Stomach (tissue), 9 donors: ENCODE measurements around the gene DDI2. TPM values are rescaled to one million over a fixed set of nuclear protein-coding genes. Genes with fewer than 3 reads are reported as not detected.

Experiments used
- DNase-seq, 2 donors: peaks; one replicate each; pipeline versions ENCODE4 v3.0.0 to v3.0.0-alpha.2; 2013 to 2019
- H3K27ac ChIP-seq, 5 donors: fragments of 200-600 bp in 4 of 5; sonication (generic) in 4 of 5; one replicate each; pipeline ENCODE4 v1.5.1; 2013 to 2019; ENCODE audit warnings: mild to moderate bottlenecking in 1 of 5, moderate library complexity in 1 of 5
- H3K27me3 ChIP-seq, 3 donors: fragments of 200-600 bp; sonication (generic); one replicate each; pipeline ENCODE4 v1.5.1; 2017 to 2019; ENCODE audit warnings: mixed run types in 1 of 3
- H3K36me3 ChIP-seq, 4 donors: fragments of 200-600 bp; sonication (generic); 1 replicate in 3 of 4; 2 replicates in 1 of 4; pipeline ENCODE4 v1.5.1; 2016 to 2019
- H3K4me1 ChIP-seq, 4 donors: fragments of 200-600 bp; sonication (generic); one replicate each; pipeline ENCODE4 v1.5.1; 2016 to 2019
- H3K4me3 ChIP-seq, 4 donors: fragments of 200-600 bp; sonication (generic) in 3 of 4; one replicate each; pipeline ENCODE4 v1.5.1; 2016 to 2019; ENCODE audit warnings: mild to moderate bottlenecking in 1 of 4
- H3K9me3 ChIP-seq, 4 donors: fragments of 200-600 bp; sonication (generic); one replicate each; pipeline ENCODE4 v1.5.1; 2016 to 2019
- EP300 ChIP-seq: sonication (generic); formaldehyde crosslinking; IDR thresholded peaks from one replicate; pipeline ENCODE4 v1.6.1; 2017; ENCODE audit warnings: antibody characterized with exemption
- POLR2A ChIP-seq, 4 donors: fragments of 450-650 bp; IDR thresholded peaks; one replicate each; pipeline ENCODE4 v1.6.1; 2016; ENCODE audit warnings: antibody characterized with exemption in 4 of 4, control low read depth in 2 of 4, mild to moderate bottlenecking in 1 of 4, moderate library complexity in 1 of 4
- POLR2AphosphoS5 ChIP-seq, 3 donors: sonication (generic); formaldehyde crosslinking; IDR thresholded peaks; one replicate each; pipeline ENCODE4 v1.6.1; 2016; ENCODE audit warnings: antibody characterized with exemption in 3 of 3
- WGBS, 5 donors: extraction: QIAGEN DNeasy Blood & Tissue Kit in 3 of 5; methylation state at CpG; one replicate each; pipeline versions ENCODE4 v1.1.5 to v1.1.7; 2013 to 2018; 5-methylcytosine and 5-hydroxymethylcytosine counted together
- intact Hi-C: fragments of 100-400 bp; cut with DNase I; formaldehyde crosslinking; loops from one replicate; pipeline ENCODE4 v1.15.1; 2023; ENCODE audit warnings: low total_unique reads
- polyA plus RNA-seq, 3 donors: library from polyadenylated mRNA; stranded (reverse); fragments of 200-250 nt; gene quantifications; one replicate each; pipeline ENCODE4 v1.2.3, GENCODE V29; 2013
- total RNA-seq, 5 donors: library from RNA; depleted of rRNA; stranded (reverse); fragments of >200 nt; gene quantifications; one replicate each; pipeline versions ENCODE4 v1.1.0 to v1.2.3, GENCODE V29; 2014 to 2016
- TF ChIP-seq, protein P1 (sequence below), 7 experiments: fragments of 450-650 bp in 4 of 7; fragments of 200-600 bp in 3 of 7; sonication (generic) in 3 of 7; IDR thresholded peaks; one replicate each; pipeline ENCODE4 v1.5.1; 2016 to 2019; ENCODE audit warnings: antibody characterized with exemption in 7 of 7, control low read depth in 2 of 7, mild to moderate bottlenecking in 1 of 7
- donor health status: healthy with polysubstance abuse.
- donor health status: Bipolar disorder and iron deficiency.
- donor health status: healthy.

Gene DDI2
- total and polyA plus RNA-seq, 8 donors: 3.1 to 261 (median 16.6) TPM

GRCh38 chr1:15577691-15578090 is 39.6 kb upstream of the DDI2 start:
- no peaks in the 10 kb centered on the region for H3K9me3 ChIP-seq
- DNase-seq: no peak
- TF ChIP-seq EP300 (no peak), POLR2A (IDR thresholded peaks at IDR 0.05) (no peak), POLR2AphosphoS5 (IDR thresholded peaks at IDR 0.05) (no peak)
- TF ChIP-seq, protein P1, sequence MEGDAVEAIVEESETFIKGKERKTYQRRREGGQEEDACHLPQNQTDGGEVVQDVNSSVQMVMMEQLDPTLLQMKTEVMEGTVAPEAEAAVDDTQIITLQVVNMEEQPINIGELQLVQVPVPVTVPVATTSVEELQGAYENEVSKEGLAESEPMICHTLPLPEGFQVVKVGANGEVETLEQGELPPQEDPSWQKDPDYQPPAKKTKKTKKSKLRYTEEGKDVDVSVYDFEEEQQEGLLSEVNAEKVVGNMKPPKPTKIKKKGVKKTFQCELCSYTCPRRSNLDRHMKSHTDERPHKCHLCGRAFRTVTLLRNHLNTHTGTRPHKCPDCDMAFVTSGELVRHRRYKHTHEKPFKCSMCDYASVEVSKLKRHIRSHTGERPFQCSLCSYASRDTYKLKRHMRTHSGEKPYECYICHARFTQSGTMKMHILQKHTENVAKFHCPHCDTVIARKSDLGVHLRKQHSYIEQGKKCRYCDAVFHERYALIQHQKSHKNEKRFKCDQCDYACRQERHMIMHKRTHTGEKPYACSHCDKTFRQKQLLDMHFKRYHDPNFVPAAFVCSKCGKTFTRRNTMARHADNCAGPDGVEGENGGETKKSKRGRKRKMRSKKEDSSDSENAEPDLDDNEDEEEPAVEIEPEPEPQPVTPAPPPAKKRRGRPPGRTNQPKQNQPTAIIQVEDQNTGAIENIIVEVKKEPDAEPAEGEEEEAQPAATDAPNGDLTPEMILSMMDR (IDR thresholded peaks at IDR 0.05): no peak
- peaks cover 0 to 16% (median 11%) of the 10 kb centered on the region in 4 donors for H3K36me3 ChIP-seq
- 60 to 94% (median 86%) methylated on average over 3 to 4 of the region's 4 CpGs for WGBS, 5 donors
- H3K4me1 ChIP-seq: peaks cover 0 to 12% (median 6%) of the 10 kb centered on the region in 4 donors
- no peaks in the 10 kb centered on the region for H3K27me3 ChIP-seq
- intact Hi-C loops: no loop called here
- no peak overlapping the region for H3K4me3 ChIP-seq
- no peak overlapping the region for H3K27ac ChIP-seq

GRCh38 chr1:15578921-15579682 is 38.2 kb upstream of the DDI2 start:
- Histone ChIP-seq H3K9me3 (no peaks in the 10 kb centered on the region), H3K4me1 (peaks cover 0 to 14% (median 8%) of the 10 kb centered on the region in 4 donors), H3K27me3 (peaks cover 0 to 3% (median 0%) of the 10 kb centered on the region in 3 donors), H3K36me3 (peaks cover 0 to 9% (median 8%) of the 10 kb centered on the region in 4 donors), H3K4me3 (no peak overlapping the region), H3K27ac (no peak overlapping the region)
- TF ChIP-seq, protein P1 (IDR thresholded peaks at IDR 0.05): no peak
- TF ChIP-seq POLR2AphosphoS5 (IDR thresholded peaks at IDR 0.05): no peak
- no peak for TF ChIP-seq EP300
- TF ChIP-seq POLR2A (IDR thresholded peaks at IDR 0.05): no peak
- intact Hi-C loops: no loop called here
- peak in 1 of 2 donors; percentile 41 for DNase-seq
- WGBS, 5 donors: 39 to 79% (median 77%) methylated on average over 5 to 16 of the region's 16 CpGs

- H3K27me3 ChIP-seq: peaks cover 0 to 9% (median 0%) of the 10 kb centered on the region in 3 donors
- peaks cover 5 to 19% (median 14%) of the 10 kb centered on the region in 4 donors for H3K4me1 ChIP-seq
- intact Hi-C loops: no loop called here
- H3K36me3 ChIP-seq: peaks cover 0 to 8% (median 5%) of the 10 kb centered on the region in 4 donors
- H3K4me3 ChIP-seq: no peak overlapping the region
- no peaks in the 10 kb centered on the region for H3K9me3 ChIP-seq
- TF ChIP-seq POLR2A (IDR thresholded peaks at IDR 0.05) (no peak), EP300 (no peak), POLR2AphosphoS5 (IDR thresholded peaks at IDR 0.05) (no peak)
- TF ChIP-seq, protein P1 (IDR thresholded peaks at IDR 0.05): no peak
- no peak for DNase-seq
- H3K27ac ChIP-seq: no peak overlapping the region
Measured at GRCh38 chr1:15579683-15580047, 37.6 kb upstream of the DDI2 start.

DNA sequence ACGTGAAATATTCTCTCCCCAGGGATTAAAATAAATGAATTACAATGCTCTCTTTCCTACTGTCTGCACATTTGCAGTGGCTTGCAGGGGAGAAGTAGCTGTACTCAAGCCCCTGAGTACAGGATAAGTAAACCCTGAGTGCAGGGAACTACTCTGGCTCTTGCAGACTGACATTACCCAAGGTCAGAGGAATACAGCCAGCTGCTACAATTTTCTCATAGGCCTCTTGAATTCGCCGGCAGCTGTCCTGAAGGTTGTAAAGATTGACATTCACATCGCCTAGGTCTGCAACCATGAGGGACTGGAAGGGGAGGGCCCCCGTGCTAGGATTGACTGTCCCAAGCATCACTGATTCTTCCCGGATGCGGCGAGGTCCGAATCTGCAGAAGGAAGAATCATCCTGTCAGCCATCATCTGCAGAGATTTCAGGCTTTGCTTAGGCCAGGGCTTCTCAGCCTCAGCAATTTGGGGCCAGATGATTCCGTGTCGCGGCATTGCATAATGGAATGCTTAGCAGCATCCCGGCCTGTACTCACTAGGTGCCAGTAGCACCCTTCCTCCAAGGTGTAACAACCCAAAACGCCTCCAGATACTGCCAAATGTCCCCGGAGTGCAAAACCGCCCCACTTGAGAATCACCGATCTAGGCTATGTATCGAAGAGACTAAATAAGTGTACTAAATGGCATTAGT is 34.1 kb upstream of the DDI2 start:
- 92 to 95% (median 93%) methylated on average over 18 of the region's 18 CpGs for WGBS, 5 donors
- no peak overlapping the region for H3K4me3 ChIP-seq
- H3K9me3 ChIP-seq: no peaks in the 10 kb centered on the region
- no peak for DNase-seq
- H3K27ac ChIP-seq: no peak overlapping the region
- TF ChIP-seq EP300: no peak
- no peak for TF ChIP-seq POLR2AphosphoS5 (IDR thresholded peaks at IDR 0.05)
- no peak for TF ChIP-seq POLR2A (IDR thresholded peaks at IDR 0.05)
- TF ChIP-seq, protein P1 (IDR thresholded peaks at IDR 0.05): no peak
- no peaks in the 10 kb centered on the region for H3K36me3 ChIP-seq
- peaks cover 0 to 13% (median 0%) of the 10 kb centered on the region in 3 donors for H3K27me3 ChIP-seq
- intact Hi-C loops: no loop called here
- peaks cover 7 to 25% (median 20%) of the 10 kb centered on the region in 4 donors for H3K4me1 ChIP-seq
